GM23338 (cell line): ENCODE data around the gene NDST3. TPM values are rescaled to one million over a fixed set of nuclear protein-coding genes. Genes with fewer than 3 reads are reported as not detected.

ENCODE experiments used
- ATAC-seq: fragments of 200-7000 bp; cut with Tn5 transposase; 3 replicates; pipeline ENCODE4 v1.9.1; 2020
- DNase-seq: peaks from one replicate; pipeline ENCODE4 v3.0.0-alpha.2; 2015; ENCODE audit warnings: low spot score
- H2AFZ ChIP-seq: fragments of 200-600 bp; sonication (generic); 2 replicates; pipeline ENCODE4 v1.8.0; 2016; ENCODE audit warnings: antibody characterized with exemption, mild to moderate bottlenecking, moderate library complexity
- H3F3A ChIP-seq: fragments of 200-600 bp; sonication (generic); replicated peaks from 2 replicates; pipeline ENCODE4 v1.8.0; 2017; ENCODE audit warnings: antibody characterized with exemption, mixed run types, low read depth
- H3K27ac ChIP-seq: fragments of 200-600 bp; sonication (generic); 2 replicates; pipeline ENCODE4 v1.6.1; 2016; ENCODE audit warnings: low read depth
- H3K27me3 ChIP-seq: fragments of 200-600 bp; sonication (generic); 2 replicates; pipeline ENCODE4 v1.8.0; 2016; ENCODE audit warnings: mild to moderate bottlenecking, mixed run types, moderate library complexity; ENCODE audit not compliant: insufficient read depth
- H3K36me3 ChIP-seq: fragments of 200-600 bp; sonication (generic); 2 replicates; pipeline ENCODE4 v1.8.0; 2016; ENCODE audit warnings: mild to moderate bottlenecking; ENCODE audit not compliant: insufficient read depth
- H3K4me1 ChIP-seq: fragments of 200-600 bp; sonication (generic); 2 replicates; pipeline ENCODE4 v1.8.0; 2016; ENCODE audit warnings: mild to moderate bottlenecking, moderate library complexity; ENCODE audit not compliant: insufficient read depth
- H3K4me2 ChIP-seq: fragments of 200-600 bp; sonication (generic); 2 replicates; pipeline ENCODE4 v1.7.1; 2017; ENCODE audit warnings: mixed run types
- H3K4me3 ChIP-seq: fragments of 200-600 bp; sonication (generic); 2 replicates; pipeline ENCODE4 v1.6.1; 2016; ENCODE audit warnings: mixed run types
- H3K79me2 ChIP-seq: fragments of 200-600 bp; sonication (generic); replicated peaks from 2 replicates; pipeline ENCODE4 v1.8.0; 2017; ENCODE audit warnings: mild to moderate bottlenecking; ENCODE audit not compliant: insufficient read depth
- H3K9me2 ChIP-seq: fragments of 200-600 bp; sonication (generic); 2 replicates; pipeline ENCODE4 v1.8.0; 2017; ENCODE audit not compliant: insufficient read depth
- H4K20me1 ChIP-seq: fragments of 200-600 bp; sonication (generic); replicated peaks from 2 replicates; pipeline ENCODE4 v1.8.0; 2017; ENCODE audit warnings: mild to moderate bottlenecking; ENCODE audit not compliant: insufficient read depth
- H3K27ac Mint-ChIP-seq: 2 replicates; pipeline ENCODE4 v1.8.0; 2020; ENCODE audit warnings: inconsistent platforms, mild to moderate bottlenecking, moderate library complexity, mixed read lengths
- H3K27me3 Mint-ChIP-seq: 3 replicates; pipeline ENCODE4 v1.8.0; 2022; ENCODE audit warnings: low read depth, mild to moderate bottlenecking, moderate library complexity, mixed read lengths, inconsistent platforms; ENCODE audit not compliant: insufficient read depth, poor library complexity
- H3K36me3 Mint-ChIP-seq: 3 replicates; pipeline ENCODE4 v1.8.0; 2021; ENCODE audit warnings: low read depth, mild to moderate bottlenecking, inconsistent platforms, moderate library complexity, mixed read lengths
- H3K4me1 Mint-ChIP-seq: 3 replicates; pipeline ENCODE4 v1.8.0; 2020; ENCODE audit warnings: mild to moderate bottlenecking, inconsistent platforms, mixed read lengths
- H3K4me3 Mint-ChIP-seq: 3 replicates; pipeline ENCODE4 v1.8.0; 2021; ENCODE audit warnings: moderate library complexity, mild to moderate bottlenecking, inconsistent platforms, mixed read lengths
- H3K9me3 Mint-ChIP-seq: 3 replicates; pipeline ENCODE4 v1.8.0; 2020; ENCODE audit warnings: moderate library complexity, mild to moderate bottlenecking, inconsistent platforms, mixed read lengths
- CREB1 ChIP-seq: fragments of 250-450 bp; sonication (Bioruptor Pico); IDR thresholded peaks from 2 replicates; pipeline ENCODE4 v1.5.0; 2020; ENCODE audit warnings: low read depth, mild to moderate bottlenecking, moderate library complexity
- EZH2 ChIP-seq: fragments of 200-600 bp; sonication (generic); IDR thresholded peaks from one replicate; pipeline ENCODE4 v1.8.0; 2017; ENCODE audit warnings: antibody characterized with exemption, mild to moderate bottlenecking, low read depth; ENCODE audit not compliant: unreplicated experiment
- EZH2phosphoT487 ChIP-seq: fragments of 200-600 bp; sonication (generic); IDR thresholded peaks from one replicate; pipeline ENCODE4 v1.8.1; 2018; ENCODE audit warnings: antibody characterized with exemption; ENCODE audit not compliant: unreplicated experiment
- NANOG ChIP-seq: IDR thresholded peaks from 2 replicates; pipeline ENCODE4 v1.6.1; 2016; ENCODE audit warnings: antibody characterized with exemption, borderline replicate concordance
- POLR2AphosphoS5 ChIP-seq: IDR thresholded peaks from 2 replicates; pipeline ENCODE4 v1.6.1; 2016; ENCODE audit warnings: antibody characterized with exemption, low read depth
- STAT1 ChIP-seq: IDR thresholded peaks from one replicate; pipeline ENCODE4 v1.6.1; 2016; ENCODE audit warnings: antibody characterized with exemption; ENCODE audit not compliant: unreplicated experiment
- ZNF331 ChIP-seq: fragments of 250-450 bp; sonication (Bioruptor Pico); IDR thresholded peaks from 2 replicates; pipeline ENCODE4 v1.5.0; 2020; ENCODE audit warnings: low read depth, mild to moderate bottlenecking, moderate library complexity
- polyA plus RNA-seq: library from polyadenylated mRNA; unstranded; fragments of >200 nt; fragmentation: Nextera tagmentation; extraction: Ambion mirVana; gene quantifications from 2 replicates; pipeline ENCODE4 v1.2.1, GENCODE V29; 2016
- total RNA-seq: library from RNA; depleted of rRNA; stranded (reverse); fragments of >200 nt; shearing (Covaris generic); gene quantifications from 2 replicates; pipeline ENCODE4 v1.2.3, GENCODE V29; 2014
- TF ChIP-seq, protein P1 (sequence below): IDR thresholded peaks from 2 replicates; pipeline ENCODE4 v1.6.1; 2016; ENCODE audit warnings: antibody characterized with exemption
- TF ChIP-seq, protein P2 (sequence below), 2 experiments: fragments of 200-600 bp in 1 of 2; sonication (generic) in 1 of 2; conservative IDR thresholded peaks; 2 replicates each; pipeline versions ENCODE4 v1.5.1 to v1.6.1; 2016 to 2017; ENCODE audit warnings: antibody characterized with exemption in 2 of 2, low read depth in 2 of 2, mild to moderate bottlenecking in 2 of 2, moderate library complexity in 1 of 2
- TF ChIP-seq, protein P3 (sequence below): IDR thresholded peaks from one replicate; pipeline ENCODE4 v1.6.1; 2018; ENCODE audit warnings: antibody characterized with exemption; ENCODE audit not compliant: unreplicated experiment

The NDST3 gene
- total and polyA plus RNA-seq, 2 experiments from 2014 or later = 0.19 to 0.56 TPM

DNA sequence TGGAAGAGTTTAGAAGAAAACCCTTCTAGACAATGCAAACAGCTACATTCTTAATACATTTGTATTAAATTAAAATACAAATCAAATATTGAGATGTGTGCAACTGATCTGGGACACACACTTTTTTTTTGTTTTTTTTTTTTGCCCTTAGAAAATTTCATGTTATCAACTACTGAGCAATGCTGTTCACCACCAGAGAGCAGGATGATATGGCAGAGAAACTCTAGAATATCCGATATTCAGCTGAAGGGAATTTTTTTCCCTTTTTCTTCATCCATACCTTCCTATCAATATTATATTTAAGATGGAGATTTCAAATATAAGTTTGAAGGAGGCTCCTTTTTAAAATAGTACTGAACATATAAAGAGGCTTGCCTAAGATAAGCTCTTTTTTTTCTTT is 1.0 kb downstream of the NDST3 start:
- Histone ChIP-seq H3K9me2 (no peaks in the 10 kb centered on the region), H3K27ac (no peak overlapping the region), H3K36me3 (no peaks in the 10 kb centered on the region), H4K20me1 (no peaks in the 10 kb centered on the region), H3F3A (no peaks in the 10 kb centered on the region), H2AFZ (no peak overlapping the region), H3K27me3 (peaks cover 10% of the 10 kb centered on the region), H3K4me3 (no peak overlapping the region), H3K79me2 (no peaks in the 10 kb centered on the region), H3K4me1 (peaks cover 9% of the 10 kb centered on the region; the same call in 1 of the 2 replicates), H3K4me2 (no peak overlapping the region)
- no peaks in the 10 kb centered on the region for H3K27me3 Mint-ChIP-seq
- H3K36me3 Mint-ChIP-seq = no peaks in the 10 kb centered on the region
- no peak for TF ChIP-seq CREB1
- TF ChIP-seq, protein P1, sequence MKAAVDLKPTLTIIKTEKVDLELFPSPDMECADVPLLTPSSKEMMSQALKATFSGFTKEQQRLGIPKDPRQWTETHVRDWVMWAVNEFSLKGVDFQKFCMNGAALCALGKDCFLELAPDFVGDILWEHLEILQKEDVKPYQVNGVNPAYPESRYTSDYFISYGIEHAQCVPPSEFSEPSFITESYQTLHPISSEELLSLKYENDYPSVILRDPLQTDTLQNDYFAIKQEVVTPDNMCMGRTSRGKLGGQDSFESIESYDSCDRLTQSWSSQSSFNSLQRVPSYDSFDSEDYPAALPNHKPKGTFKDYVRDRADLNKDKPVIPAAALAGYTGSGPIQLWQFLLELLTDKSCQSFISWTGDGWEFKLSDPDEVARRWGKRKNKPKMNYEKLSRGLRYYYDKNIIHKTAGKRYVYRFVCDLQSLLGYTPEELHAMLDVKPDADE = no peak
- no peak for TF ChIP-seq POLR2AphosphoS5
- no peak for TF ChIP-seq EZH2phosphoT487
- TF ChIP-seq ZNF331 (CRISPR knock-in tag) = no peak
- no peak for DNase-seq
- peaks cover 6% of the 10 kb centered on the region; the same call in 2 of the 3 replicates for H3K4me1 Mint-ChIP-seq
- H3K4me3 Mint-ChIP-seq = no peak overlapping the region
- ATAC-seq = no peak
- no peak overlapping the region for H3K27ac Mint-ChIP-seq
- no peaks in the 10 kb centered on the region for H3K9me3 Mint-ChIP-seq

DNA sequence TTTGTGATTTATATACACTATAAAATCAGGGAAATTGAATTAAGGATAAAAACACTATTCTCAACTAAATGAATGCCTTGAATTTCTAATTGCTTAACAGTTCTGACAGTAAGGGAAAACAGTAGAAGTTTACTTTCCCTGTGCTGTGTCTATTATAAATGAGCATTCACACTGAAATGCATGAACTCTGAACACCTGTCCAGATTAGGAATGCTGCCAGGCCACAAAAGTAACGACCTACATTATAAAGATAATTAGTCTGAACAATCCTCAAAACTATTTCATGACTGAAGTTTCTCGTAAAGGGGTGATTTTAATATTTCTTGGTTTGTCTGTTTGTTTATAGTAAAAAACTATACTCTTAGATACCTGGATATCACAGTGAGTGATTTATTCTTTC is 2.0 kb downstream of the NDST3 start:
- no peaks in the 10 kb centered on the region for H4K20me1 ChIP-seq

DNA sequence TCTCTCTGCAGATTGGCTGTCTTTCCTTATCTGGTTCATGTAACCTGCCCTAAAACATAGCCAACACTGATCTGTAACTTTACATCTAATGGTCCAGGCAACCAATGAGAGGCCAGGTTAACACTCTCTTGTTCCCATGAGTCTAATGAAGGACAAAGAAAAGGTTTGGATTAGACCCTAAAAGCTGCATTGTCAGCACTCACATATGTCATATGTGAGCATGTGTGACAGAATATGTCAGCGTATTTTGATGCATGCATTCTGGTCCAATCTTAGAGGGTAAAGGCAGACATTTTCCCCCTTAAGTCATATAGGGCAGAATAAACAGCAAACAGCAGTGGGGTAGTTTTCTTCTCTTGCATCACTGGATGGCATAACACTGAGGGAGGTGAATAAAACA is 3.7 kb downstream of the NDST3 start:
- Histone ChIP-seq H3K4me2 (no peak overlapping the region), H2AFZ (no peak overlapping the region), H3K36me3 (no peaks in the 10 kb centered on the region), H4K20me1 (no peaks in the 10 kb centered on the region), H3K27me3 (peaks cover 2% of the 10 kb centered on the region), H3F3A (no peaks in the 10 kb centered on the region), H3K79me2 (no peaks in the 10 kb centered on the region), H3K27ac (no peak overlapping the region), H3K4me3 (no peak overlapping the region), H3K9me2 (no peaks in the 10 kb centered on the region), H3K4me1 (peaks cover 1% of the 10 kb centered on the region; the same call in 1 of the 2 replicates)
- H3K27ac Mint-ChIP-seq = no peak overlapping the region
- no peak for ATAC-seq
- no peaks in the 10 kb centered on the region for H3K36me3 Mint-ChIP-seq
- H3K27me3 Mint-ChIP-seq = no peaks in the 10 kb centered on the region
- H3K4me3 Mint-ChIP-seq = no peak overlapping the region
- no peaks in the 10 kb centered on the region for H3K9me3 Mint-ChIP-seq
- DNase-seq = no peak
- H3K4me1 Mint-ChIP-seq = peaks cover 5% of the 10 kb centered on the region; the same call in 2 of the 3 replicates
- TF ChIP-seq CREB1 (no peak), EZH2phosphoT487 (no peak), NANOG (no peak), STAT1 (no peak), EZH2 (no peak)
- TF ChIP-seq, protein P2, sequence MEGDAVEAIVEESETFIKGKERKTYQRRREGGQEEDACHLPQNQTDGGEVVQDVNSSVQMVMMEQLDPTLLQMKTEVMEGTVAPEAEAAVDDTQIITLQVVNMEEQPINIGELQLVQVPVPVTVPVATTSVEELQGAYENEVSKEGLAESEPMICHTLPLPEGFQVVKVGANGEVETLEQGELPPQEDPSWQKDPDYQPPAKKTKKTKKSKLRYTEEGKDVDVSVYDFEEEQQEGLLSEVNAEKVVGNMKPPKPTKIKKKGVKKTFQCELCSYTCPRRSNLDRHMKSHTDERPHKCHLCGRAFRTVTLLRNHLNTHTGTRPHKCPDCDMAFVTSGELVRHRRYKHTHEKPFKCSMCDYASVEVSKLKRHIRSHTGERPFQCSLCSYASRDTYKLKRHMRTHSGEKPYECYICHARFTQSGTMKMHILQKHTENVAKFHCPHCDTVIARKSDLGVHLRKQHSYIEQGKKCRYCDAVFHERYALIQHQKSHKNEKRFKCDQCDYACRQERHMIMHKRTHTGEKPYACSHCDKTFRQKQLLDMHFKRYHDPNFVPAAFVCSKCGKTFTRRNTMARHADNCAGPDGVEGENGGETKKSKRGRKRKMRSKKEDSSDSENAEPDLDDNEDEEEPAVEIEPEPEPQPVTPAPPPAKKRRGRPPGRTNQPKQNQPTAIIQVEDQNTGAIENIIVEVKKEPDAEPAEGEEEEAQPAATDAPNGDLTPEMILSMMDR (conservative IDR thresholded peaks at IDR 0.05; ENCODE audit: low read depth in 2 of 2) = no peak
- TF ChIP-seq, protein P3, sequence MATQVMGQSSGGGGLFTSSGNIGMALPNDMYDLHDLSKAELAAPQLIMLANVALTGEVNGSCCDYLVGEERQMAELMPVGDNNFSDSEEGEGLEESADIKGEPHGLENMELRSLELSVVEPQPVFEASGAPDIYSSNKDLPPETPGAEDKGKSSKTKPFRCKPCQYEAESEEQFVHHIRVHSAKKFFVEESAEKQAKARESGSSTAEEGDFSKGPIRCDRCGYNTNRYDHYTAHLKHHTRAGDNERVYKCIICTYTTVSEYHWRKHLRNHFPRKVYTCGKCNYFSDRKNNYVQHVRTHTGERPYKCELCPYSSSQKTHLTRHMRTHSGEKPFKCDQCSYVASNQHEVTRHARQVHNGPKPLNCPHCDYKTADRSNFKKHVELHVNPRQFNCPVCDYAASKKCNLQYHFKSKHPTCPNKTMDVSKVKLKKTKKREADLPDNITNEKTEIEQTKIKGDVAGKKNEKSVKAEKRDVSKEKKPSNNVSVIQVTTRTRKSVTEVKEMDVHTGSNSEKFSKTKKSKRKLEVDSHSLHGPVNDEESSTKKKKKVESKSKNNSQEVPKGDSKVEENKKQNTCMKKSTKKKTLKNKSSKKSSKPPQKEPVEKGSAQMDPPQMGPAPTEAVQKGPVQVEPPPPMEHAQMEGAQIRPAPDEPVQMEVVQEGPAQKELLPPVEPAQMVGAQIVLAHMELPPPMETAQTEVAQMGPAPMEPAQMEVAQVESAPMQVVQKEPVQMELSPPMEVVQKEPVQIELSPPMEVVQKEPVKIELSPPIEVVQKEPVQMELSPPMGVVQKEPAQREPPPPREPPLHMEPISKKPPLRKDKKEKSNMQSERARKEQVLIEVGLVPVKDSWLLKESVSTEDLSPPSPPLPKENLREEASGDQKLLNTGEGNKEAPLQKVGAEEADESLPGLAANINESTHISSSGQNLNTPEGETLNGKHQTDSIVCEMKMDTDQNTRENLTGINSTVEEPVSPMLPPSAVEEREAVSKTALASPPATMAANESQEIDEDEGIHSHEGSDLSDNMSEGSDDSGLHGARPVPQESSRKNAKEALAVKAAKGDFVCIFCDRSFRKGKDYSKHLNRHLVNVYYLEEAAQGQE = no peak

More for the DNA sequence above, 2.0 kb downstream of the NDST3 start:
- H3K4me3 Mint-ChIP-seq = no peak overlapping the region
- no peak overlapping the region for H3K4me2 ChIP-seq
- no peak overlapping the region for H3K4me3 ChIP-seq
- no peaks in the 10 kb centered on the region for H3K36me3 ChIP-seq
- H3K36me3 Mint-ChIP-seq = no peaks in the 10 kb centered on the region
- DNase-seq (no peak), ATAC-seq (no peak)
- TF ChIP-seq ZNF331 (CRISPR knock-in tag) (no peak), EZH2 (no peak)
- peaks cover 10% of the 10 kb centered on the region for H3K27me3 ChIP-seq
- H3K27ac ChIP-seq = no peak overlapping the region
- H3K4me1 Mint-ChIP-seq = peaks cover 6% of the 10 kb centered on the region; the same call in 2 of the 3 replicates
- peaks cover 9% of the 10 kb centered on the region; the same call in 1 of the 2 replicates for H3K4me1 ChIP-seq
- H3F3A ChIP-seq = no peaks in the 10 kb centered on the region
- H3K79me2 ChIP-seq = no peaks in the 10 kb centered on the region
- H3K9me3 Mint-ChIP-seq = no peaks in the 10 kb centered on the region
- H3K9me2 ChIP-seq = no peaks in the 10 kb centered on the region
- no peak overlapping the region for H2AFZ ChIP-seq
- H3K27ac Mint-ChIP-seq = no peak overlapping the region
- H3K27me3 Mint-ChIP-seq = no peaks in the 10 kb centered on the region
